GM23338 (cell line): ENCODE results near the gene KCNAB1.

Experiments used
- EZH2 ChIP-seq: fragments of 200-600 bp; sonication (generic); IDR thresholded peaks from one replicate; pipeline ENCODE4 v1.8.0; 2017; ENCODE audit warnings: antibody characterized with exemption, mild to moderate bottlenecking, low read depth; ENCODE audit not compliant: unreplicated experiment
- TF ChIP-seq, protein P1 (sequence below), 2 experiments: fragments of 200-600 bp in 1 of 2; sonication (generic) in 1 of 2; conservative IDR thresholded peaks; 2 replicates each; pipeline versions ENCODE4 v1.5.1 to v1.6.1; 2016 to 2017; ENCODE audit warnings: antibody characterized with exemption in 2 of 2, low read depth in 2 of 2, mild to moderate bottlenecking in 2 of 2, moderate library complexity in 1 of 2

DNA sequence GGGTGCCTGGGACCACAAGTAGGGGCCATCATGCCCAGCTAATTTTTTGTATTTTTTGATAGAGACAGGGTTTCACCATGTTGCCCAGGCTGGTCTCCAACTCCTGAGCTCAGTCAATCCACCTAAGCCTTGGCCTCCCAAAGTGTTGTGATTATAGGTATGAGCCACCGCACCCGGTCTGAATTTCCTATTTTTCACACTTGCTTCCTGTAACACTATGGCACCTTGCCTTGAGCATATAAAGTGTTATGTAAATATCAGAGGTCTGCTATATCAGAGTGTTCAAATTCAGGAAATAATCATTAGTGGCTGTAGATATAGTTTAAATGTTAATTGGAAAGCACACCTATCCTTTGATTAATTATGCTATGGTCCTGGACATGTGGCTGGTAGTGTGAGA is 165.2 kb downstream of the KCNAB1 start:
- TF ChIP-seq, protein P1, sequence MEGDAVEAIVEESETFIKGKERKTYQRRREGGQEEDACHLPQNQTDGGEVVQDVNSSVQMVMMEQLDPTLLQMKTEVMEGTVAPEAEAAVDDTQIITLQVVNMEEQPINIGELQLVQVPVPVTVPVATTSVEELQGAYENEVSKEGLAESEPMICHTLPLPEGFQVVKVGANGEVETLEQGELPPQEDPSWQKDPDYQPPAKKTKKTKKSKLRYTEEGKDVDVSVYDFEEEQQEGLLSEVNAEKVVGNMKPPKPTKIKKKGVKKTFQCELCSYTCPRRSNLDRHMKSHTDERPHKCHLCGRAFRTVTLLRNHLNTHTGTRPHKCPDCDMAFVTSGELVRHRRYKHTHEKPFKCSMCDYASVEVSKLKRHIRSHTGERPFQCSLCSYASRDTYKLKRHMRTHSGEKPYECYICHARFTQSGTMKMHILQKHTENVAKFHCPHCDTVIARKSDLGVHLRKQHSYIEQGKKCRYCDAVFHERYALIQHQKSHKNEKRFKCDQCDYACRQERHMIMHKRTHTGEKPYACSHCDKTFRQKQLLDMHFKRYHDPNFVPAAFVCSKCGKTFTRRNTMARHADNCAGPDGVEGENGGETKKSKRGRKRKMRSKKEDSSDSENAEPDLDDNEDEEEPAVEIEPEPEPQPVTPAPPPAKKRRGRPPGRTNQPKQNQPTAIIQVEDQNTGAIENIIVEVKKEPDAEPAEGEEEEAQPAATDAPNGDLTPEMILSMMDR (conservative IDR thresholded peaks at IDR 0.05; ENCODE audit: low read depth in 2 of 2) = no peak
- TF ChIP-seq EZH2 = no peak
